Neutrophil (primary cell): ENCODE data around the gene RBPJ.

Experiments used
- H3K27ac ChIP-seq: fragments of 200-600 bp; sonication (generic); 2 replicates; pipeline ENCODE4 v1.5.1; 2016; ENCODE audit warnings: mild to moderate bottlenecking, moderate library complexity
- H3K27me3 ChIP-seq: fragments of 200-600 bp; sonication (generic); 2 replicates; pipeline ENCODE4 v1.6.0; 2016; ENCODE audit warnings: mild to moderate bottlenecking
- H3K36me3 ChIP-seq: fragments of 200-600 bp; sonication (generic); 2 replicates; pipeline ENCODE4 v1.5.1; 2017
- H3K4me1 ChIP-seq, 2 experiments: fragments of 200-600 bp in 1 of 2; sonication (generic) in 1 of 2; 1 replicate in 1 of 2; 2 replicates in 1 of 2; pipeline versions ENCODE4 v1.5.1 to v1.6.1; 2013 to 2016; ENCODE audit warnings: low read depth in 1 of 2, low read length in 1 of 2, mild to moderate bottlenecking in 1 of 2, moderate library complexity in 1 of 2; ENCODE audit not compliant: control insufficient read depth in 1 of 2, insufficient read depth in 1 of 2
- H3K4me3 ChIP-seq, 2 experiments: fragments of 200-600 bp in 1 of 2; sonication (generic) in 1 of 2; 1 replicate in 1 of 2; 2 replicates in 1 of 2; pipeline ENCODE4 v1.5.1; 2013 to 2016; ENCODE audit warnings: low read depth in 1 of 2, low read length in 1 of 2, mild to moderate bottlenecking in 1 of 2, moderate library complexity in 1 of 2
- H3K9me3 ChIP-seq: fragments of 200-600 bp; sonication (generic); 2 replicates; pipeline ENCODE4 v1.5.1; 2016
- TF ChIP-seq, protein P1 (sequence below): fragments of 200-600 bp; sonication (generic); IDR thresholded peaks from 2 replicates; pipeline ENCODE4 v1.5.1; 2016; ENCODE audit warnings: antibody characterized with exemption

RBPJ gene

DNA sequence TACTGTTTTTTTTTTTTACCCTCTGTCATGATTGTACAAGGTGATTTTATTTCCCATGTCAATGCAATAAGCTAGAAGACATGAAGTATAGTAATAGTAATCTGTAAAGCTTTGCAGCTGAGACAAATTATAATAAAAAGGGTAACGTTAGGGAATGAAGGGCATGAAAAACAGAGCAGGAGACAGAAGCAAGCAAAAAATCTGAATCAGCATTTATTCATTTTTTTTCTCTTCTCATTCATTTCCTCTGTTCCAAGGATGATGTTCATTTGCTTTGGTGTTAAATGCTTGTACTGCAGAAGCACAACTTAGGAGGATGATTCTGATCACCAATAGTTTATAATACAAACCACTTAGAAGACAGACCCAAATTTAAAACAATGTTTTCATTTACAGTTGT lies 105.1 kb downstream of the RBPJ start:
- TF ChIP-seq, protein P1, sequence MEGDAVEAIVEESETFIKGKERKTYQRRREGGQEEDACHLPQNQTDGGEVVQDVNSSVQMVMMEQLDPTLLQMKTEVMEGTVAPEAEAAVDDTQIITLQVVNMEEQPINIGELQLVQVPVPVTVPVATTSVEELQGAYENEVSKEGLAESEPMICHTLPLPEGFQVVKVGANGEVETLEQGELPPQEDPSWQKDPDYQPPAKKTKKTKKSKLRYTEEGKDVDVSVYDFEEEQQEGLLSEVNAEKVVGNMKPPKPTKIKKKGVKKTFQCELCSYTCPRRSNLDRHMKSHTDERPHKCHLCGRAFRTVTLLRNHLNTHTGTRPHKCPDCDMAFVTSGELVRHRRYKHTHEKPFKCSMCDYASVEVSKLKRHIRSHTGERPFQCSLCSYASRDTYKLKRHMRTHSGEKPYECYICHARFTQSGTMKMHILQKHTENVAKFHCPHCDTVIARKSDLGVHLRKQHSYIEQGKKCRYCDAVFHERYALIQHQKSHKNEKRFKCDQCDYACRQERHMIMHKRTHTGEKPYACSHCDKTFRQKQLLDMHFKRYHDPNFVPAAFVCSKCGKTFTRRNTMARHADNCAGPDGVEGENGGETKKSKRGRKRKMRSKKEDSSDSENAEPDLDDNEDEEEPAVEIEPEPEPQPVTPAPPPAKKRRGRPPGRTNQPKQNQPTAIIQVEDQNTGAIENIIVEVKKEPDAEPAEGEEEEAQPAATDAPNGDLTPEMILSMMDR, result no peak

DNA sequence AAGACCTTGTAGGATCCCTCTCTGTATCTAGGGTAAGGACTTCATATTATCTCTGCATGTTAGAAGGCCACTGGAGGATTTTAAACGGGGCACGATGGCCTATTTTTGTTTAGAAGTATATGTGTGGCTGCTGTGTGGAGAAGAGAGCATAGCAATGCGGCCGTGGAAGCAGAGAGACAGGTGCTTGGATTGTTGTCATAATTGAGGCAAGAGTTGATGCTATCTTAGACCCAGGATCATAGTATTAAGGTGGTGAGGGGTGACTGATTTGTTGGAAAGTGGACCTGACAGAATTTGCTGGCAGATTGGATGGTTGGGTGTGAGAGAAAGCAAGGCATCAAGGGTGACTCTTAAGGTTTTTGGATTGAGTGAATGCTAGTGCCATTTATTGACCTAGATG lies 106.1 kb downstream of the RBPJ start:
- no peaks in the 10 kb centered on the region for H3K4me1 ChIP-seq
- peaks cover 91% of the 10 kb centered on the region for H3K36me3 ChIP-seq
- no peak overlapping the region for H3K27ac ChIP-seq
- no peaks in the 10 kb centered on the region for H3K9me3 ChIP-seq
- TF ChIP-seq, protein P1, result no peak
- no peaks in the 10 kb centered on the region for H3K27me3 ChIP-seq
- no peak overlapping the region for H3K4me3 ChIP-seq

More for the DNA sequence above, 105.1 kb downstream of the RBPJ start:
- Histone ChIP-seq H3K27me3 (no peaks in the 10 kb centered on the region), H3K36me3 (peaks cover 88% of the 10 kb centered on the region), H3K9me3 (no peaks in the 10 kb centered on the region), H3K4me3 (no peak overlapping the region), H3K4me1 (no peaks in the 10 kb centered on the region), H3K27ac (no peak overlapping the region)

DNA sequence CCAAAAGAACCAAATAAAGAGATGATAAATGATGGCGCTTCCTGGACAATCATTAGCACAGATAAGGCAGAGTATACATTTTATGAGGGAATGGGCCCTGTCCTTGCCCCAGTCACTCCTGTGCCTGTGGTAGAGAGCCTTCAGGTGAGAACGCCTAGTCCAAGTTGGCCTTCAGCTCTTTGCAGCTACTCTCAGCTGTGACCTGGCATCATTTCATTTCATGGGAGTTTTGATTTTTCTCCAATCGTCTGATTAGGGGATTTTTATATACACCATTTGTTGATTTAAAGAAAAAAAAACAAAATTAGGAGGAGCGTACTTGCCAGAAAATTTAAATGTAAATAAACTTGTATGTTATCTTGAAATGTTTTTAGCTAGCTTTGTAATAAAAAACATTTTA lies 109.1 kb downstream of the RBPJ start:
- Histone ChIP-seq H3K36me3 (peaks cover 89% of the 10 kb centered on the region), H3K9me3 (no peaks in the 10 kb centered on the region), H3K27me3 (no peaks in the 10 kb centered on the region), H3K27ac (no peak overlapping the region), H3K4me3 (no peak overlapping the region), H3K4me1 (no peaks in the 10 kb centered on the region)
- TF ChIP-seq, protein P1, result no peak

DNA sequence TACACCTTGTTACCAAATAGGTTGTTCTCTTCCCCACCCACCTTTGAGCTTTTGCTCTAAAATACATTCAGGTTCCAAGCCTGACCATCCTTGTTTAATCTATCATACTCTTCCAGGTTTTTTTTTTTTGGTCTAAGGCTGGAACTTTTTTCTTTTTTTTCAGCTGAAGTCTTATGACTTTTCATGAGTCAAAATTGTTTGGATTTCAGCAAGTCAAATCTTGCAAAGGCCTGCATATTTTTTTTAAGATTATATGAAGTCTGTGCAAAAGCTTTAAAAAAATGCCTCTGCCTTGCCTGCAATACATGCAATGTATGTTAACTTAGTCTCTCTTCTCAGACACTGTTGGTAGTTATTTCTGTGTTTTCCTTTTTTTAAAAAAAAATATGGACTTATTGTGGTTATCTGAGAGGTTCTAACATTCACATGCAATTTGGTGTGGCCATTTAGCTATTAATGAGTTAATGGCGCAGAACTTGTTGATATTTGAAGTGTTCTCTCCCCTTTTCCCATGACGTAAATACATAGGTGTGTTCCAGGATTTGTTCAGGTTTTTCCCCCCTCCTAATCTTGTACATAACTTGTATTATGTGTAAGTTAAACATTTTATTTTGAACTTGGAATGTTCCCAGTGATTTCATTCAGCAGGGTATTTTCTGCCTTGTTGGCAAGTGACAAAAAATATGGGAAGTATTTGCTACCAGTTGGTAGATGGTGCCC lies 110.8 kb downstream of the RBPJ start:
- H3K27me3 ChIP-seq, result no peaks in the 10 kb centered on the region
- no peaks in the 10 kb centered on the region for H3K9me3 ChIP-seq
- no peak overlapping the region for H3K27ac ChIP-seq
- TF ChIP-seq, protein P1, result no peak
- H3K4me1 ChIP-seq, result no peaks in the 10 kb centered on the region
- no peak overlapping the region for H3K4me3 ChIP-seq
- peaks cover 82% of the 10 kb centered on the region for H3K36me3 ChIP-seq

DNA sequence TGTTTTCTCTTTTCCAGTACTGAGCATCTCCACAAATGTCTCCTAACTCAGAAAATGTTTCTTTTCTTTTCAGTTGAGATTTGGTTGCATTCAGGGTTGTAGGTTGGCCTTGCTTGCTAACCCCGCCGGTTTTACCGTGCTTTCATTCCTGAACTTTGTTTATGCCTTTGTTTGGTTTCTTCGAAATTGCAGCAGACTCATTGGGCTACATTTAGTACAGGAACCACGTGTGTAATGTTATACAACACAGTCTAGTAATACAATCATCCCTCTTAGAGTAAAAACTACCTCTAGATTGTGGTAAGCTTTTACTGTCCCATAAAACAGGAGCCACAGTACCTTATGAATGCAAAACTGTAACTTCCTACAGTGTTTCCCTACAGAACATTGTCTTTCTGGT lies 111.6 kb downstream of the RBPJ start:
- Histone ChIP-seq H3K27ac (no peak overlapping the region), H3K4me3 (no peak overlapping the region)

More for the DNA sequence above, 111.6 kb downstream of the RBPJ start:
- TF ChIP-seq, protein P1, result no peak
- peaks cover 77% of the 10 kb centered on the region for H3K36me3 ChIP-seq
- H3K4me1 ChIP-seq, result no peaks in the 10 kb centered on the region
- no peaks in the 10 kb centered on the region for H3K9me3 ChIP-seq
- no peaks in the 10 kb centered on the region for H3K27me3 ChIP-seq
